PC-3 (cell line): ENCODE measurements around the gene C6orf89. TPM values are rescaled to one million over a fixed set of nuclear protein-coding genes. Genes with fewer than 3 reads are reported as not detected.

Experiments used
- ATAC-seq: fragments of 200-7000 bp; cut with Tn5 transposase; 2 replicates; pipeline ENCODE4 v1.9.1; 2020; ENCODE audit warnings: mild to moderate bottlenecking, moderate library complexity
- BruUV-seq: library from RNA; stranded (reverse); fragments of 400-500 nt; replicated peaks from 2 replicates; lab custom pipeline; 2021; lab: Mats Ljungman, UMichigan
- CTCF ChIA-PET: fragments of 300-600 bp; sonication (Branson Sonifier 250); formaldehyde crosslinking; loops from one replicate; lab custom pipeline; 2022; ENCODE audit warnings: antibody characterized with exemption; lab: Charles Lee
- POLR2A ChIA-PET: fragments of 300-600 bp; sonication (Branson Sonifier 250); formaldehyde crosslinking; loops from one replicate; lab custom pipeline; 2022; ENCODE audit warnings: antibody characterized with exemption; ENCODE audit not compliant: unreplicated experiment; lab: Charles Lee
- DNase-seq: peaks from one replicate; pipeline ENCODE4 v3.0.0-alpha.2; 2015
- H2AFZ ChIP-seq: fragments of 300-600 bp; sonication (generic); 2 replicates; pipeline ENCODE4 v1.6.0; 2016; ENCODE audit warnings: antibody characterized with exemption, low read length
- H3F3A ChIP-seq: fragments of 300-600 bp; sonication (generic); one replicate; pipeline ENCODE4 v1.6.0; 2017; ENCODE audit warnings: antibody characterized with exemption, low read length, control low read depth, mild to moderate bottlenecking; ENCODE audit not compliant: unreplicated experiment
- H3K27ac ChIP-seq: fragments of 300-600 bp; sonication (generic); 2 replicates; pipeline ENCODE4 v1.5.1; 2016; ENCODE audit warnings: mild to moderate bottlenecking, low read length
- H3K27me3 ChIP-seq: fragments of 300-600 bp; sonication (generic); 2 replicates; pipeline ENCODE4 v1.6.1; 2016; ENCODE audit warnings: low read length, mixed read lengths
- H3K36me3 ChIP-seq: fragments of 300-600 bp; sonication (generic); 2 replicates; pipeline ENCODE4 v1.6.1; 2016; ENCODE audit warnings: low read depth, mixed run types, low read length, mixed read lengths
- H3K4me1 ChIP-seq: fragments of 300-600 bp; sonication (generic); 2 replicates; pipeline ENCODE4 v1.5.1; 2016; ENCODE audit warnings: low read length; ENCODE audit not compliant: insufficient read depth
- H3K4me2 ChIP-seq: fragments of 300-600 bp; sonication (generic); 2 replicates; pipeline ENCODE4 v1.6.0; 2016; ENCODE audit warnings: low read length
- H3K4me3 ChIP-seq: fragments of 300-600 bp; sonication (generic); 2 replicates; pipeline ENCODE4 v1.5.1; 2016; ENCODE audit warnings: mild to moderate bottlenecking, low read length, mixed read lengths
- H3K79me2 ChIP-seq: fragments of 300-600 bp; sonication (generic); 2 replicates; pipeline ENCODE4 v1.6.1; 2017; ENCODE audit warnings: low read length, mixed read lengths
- H3K9ac ChIP-seq: fragments of 300-600 bp; sonication (generic); 2 replicates; pipeline ENCODE4 v1.6.0; 2016; ENCODE audit warnings: mild to moderate bottlenecking, low read length
- H3K9me2 ChIP-seq: fragments of 300-600 bp; sonication (generic); replicated peaks from 2 replicates; pipeline ENCODE4 v1.6.1; 2016; ENCODE audit warnings: mixed run types, low read length, mixed read lengths
- H3K9me3 ChIP-seq: fragments of 300-600 bp; sonication (generic); 2 replicates; pipeline ENCODE4 v1.6.1; 2016; ENCODE audit warnings: low read length, mixed read lengths
- H4K20me1 ChIP-seq: fragments of 300-600 bp; sonication (generic); 2 replicates; pipeline ENCODE4 v1.6.1; 2016; ENCODE audit warnings: low read length, mixed read lengths
- CTCF ChIP-seq: fragments of 300-600 bp; sonication (generic); conservative IDR thresholded peaks from 2 replicates; pipeline ENCODE4 v1.5.1; 2017; ENCODE audit warnings: antibody characterized with exemption, low read depth, mild to moderate bottlenecking, low read length
- EZH2 ChIP-seq: fragments of 300-600 bp; sonication (generic); IDR thresholded peaks from one replicate; pipeline ENCODE4 v1.6.1; 2017; ENCODE audit warnings: antibody characterized with exemption, mild to moderate bottlenecking, low read length; ENCODE audit not compliant: unreplicated experiment
- EZH2phosphoT487 ChIP-seq: fragments of 300-600 bp; sonication (generic); IDR thresholded peaks from 2 replicates; pipeline ENCODE4 v1.6.1; 2018; ENCODE audit warnings: mild to moderate bottlenecking, antibody characterized with exemption, low read length, borderline replicate concordance
- intact Hi-C: fragments of 100-400 bp; cut with micrococcal nuclease; formaldehyde crosslinking; loops from 2 replicates; pipeline ENCODE4 v1.9.0; 2023
- total RNA-seq: library from RNA; depleted of rRNA; stranded (reverse); fragments of >200 nt; gene quantifications from 2 replicates; pipeline ENCODE4 v1.2.3, GENCODE V29; 2014

The C6orf89 gene
- total RNA-seq, 1 experiment from 2014 or later = 27.8 TPM

- no peak overlapping the region for H3K27ac ChIP-seq
- DNase-seq (no peak), ATAC-seq (no peak)
- H3K9me2 ChIP-seq = no peaks in the 10 kb centered on the region
- no peak overlapping the region for H3K4me3 ChIP-seq
- H4K20me1 ChIP-seq = no peaks in the 10 kb centered on the region
- H3K9ac ChIP-seq = no peak overlapping the region
- H3K27me3 ChIP-seq = no peaks in the 10 kb centered on the region
- intact Hi-C loops = loop anchor here (5.0 kb wide), 1 partner anchor 43 kb away; no protein-coding TSS in a partner anchor
- BruUV-seq = no TSS peak
- POLR2A ChIA-PET = no interaction called here
- no peaks in the 10 kb centered on the region for H3F3A ChIP-seq
- no peaks in the 10 kb centered on the region for H3K9me3 ChIP-seq
- H3K4me1 ChIP-seq = peaks cover 24% of the 10 kb centered on the region
- no peak overlapping the region for H3K4me2 ChIP-seq
- CTCF ChIA-PET = interaction anchor here (1.4 kb wide), 1 partner anchor 41 kb away, joined by 6 read pairs; no protein-coding TSS in a partner anchor
- TF ChIP-seq CTCF = no peak
- TF ChIP-seq EZH2 = no peak
- no peak for TF ChIP-seq EZH2phosphoT487
- no peak overlapping the region for H2AFZ ChIP-seq
- H3K79me2 ChIP-seq = no peaks in the 10 kb centered on the region
- no peaks in the 10 kb centered on the region for H3K36me3 ChIP-seq
These were observed 69.4 kb downstream of the C6orf89 start for GRCh38 chr6:36955136-36955535.

GRCh38 chr6:36955671-36956445, 70.1 kb downstream of the C6orf89 start:
- H3K79me2 ChIP-seq = no peaks in the 10 kb centered on the region
- ChIA-PET CTCF (interaction anchor here (1.4 kb wide), 1 partner anchor 42 kb away, joined by 6 read pairs; no protein-coding TSS in a partner anchor), POLR2A (interaction anchor here (0.6 kb wide), 1 partner anchor 214 kb away, joined by 33 read pairs; the partner anchor contains the start of gene PIM1)
- H3K27ac ChIP-seq = peak overlapping the region; percentile 40
- H3K9ac ChIP-seq = no peak overlapping the region
- no peaks in the 10 kb centered on the region for H3F3A ChIP-seq
- no peaks in the 10 kb centered on the region for H3K27me3 ChIP-seq
- no peaks in the 10 kb centered on the region for H3K9me3 ChIP-seq
- peak overlapping the region; percentile 59; the same call in 1 of the 2 replicates for H2AFZ ChIP-seq
- TF ChIP-seq EZH2 (no peak), CTCF (no peak), EZH2phosphoT487 (no peak)
- peaks cover 25% of the 10 kb centered on the region for H3K4me1 ChIP-seq
- intact Hi-C loops = loop anchor here (5.0 kb wide), 1 partner anchor 44 kb away; no protein-coding TSS in a partner anchor
- peak; percentile 81 for ATAC-seq
- peak overlapping the region; percentile 39; the same call in 1 of the 2 replicates for H3K4me2 ChIP-seq
- BruUV-seq = no TSS peak
- peak; percentile 81 for DNase-seq
- no peaks in the 10 kb centered on the region for H4K20me1 ChIP-seq
- no peaks in the 10 kb centered on the region for H3K36me3 ChIP-seq
- H3K4me3 ChIP-seq = no peak overlapping the region
- no peaks in the 10 kb centered on the region for H3K9me2 ChIP-seq
